Trophoblast cell (in vitro differentiated cells and primary cell): ENCODE data around the gene KATNAL2.
"Not testable (repeated sequence)": the region's sequence is repeated elsewhere in the genome, so short reads cannot be mapped to it uniquely, and the experiment has no call there.

Experiments
- DNase-seq, 2 donors: peaks; one replicate each; pipeline ENCODE4 v3.0.0-alpha.2; 2016
- H2AFZ ChIP-seq: 2 replicates; pipeline ENCODE4 v1.6.1; 2013; ENCODE audit warnings: low read length, moderate library complexity, mild to moderate bottlenecking; ENCODE audit not compliant: insufficient read depth, poor library complexity
- H2AK5ac ChIP-seq: 2 replicates; pipeline ENCODE4 v1.6.1; 2013; ENCODE audit warnings: mild to moderate bottlenecking, low read length
- H2BK120ac ChIP-seq: 2 replicates; pipeline ENCODE4 v1.6.1; 2013; ENCODE audit warnings: low read length, mild to moderate bottlenecking, moderate library complexity; ENCODE audit not compliant: insufficient read depth, poor library complexity
- H2BK12ac ChIP-seq: 2 replicates; pipeline ENCODE4 v1.6.1; 2013; ENCODE audit warnings: mild to moderate bottlenecking, low read length, moderate library complexity
- H2BK5ac ChIP-seq: 2 replicates; pipeline ENCODE4 v1.6.1; 2013; ENCODE audit warnings: low read length, low read depth, moderate library complexity, mild to moderate bottlenecking; ENCODE audit not compliant: poor library complexity
- H3K14ac ChIP-seq: 2 replicates; pipeline ENCODE4 v1.6.1; 2013; ENCODE audit warnings: mild to moderate bottlenecking, low read length
- H3K18ac ChIP-seq: 2 replicates; pipeline ENCODE4 v1.6.1; 2013; ENCODE audit warnings: mild to moderate bottlenecking, low read length
- H3K23ac ChIP-seq: 2 replicates; pipeline ENCODE4 v1.6.1; 2013; ENCODE audit warnings: low read length
- H3K27ac ChIP-seq: 2 replicates; pipeline ENCODE4 v1.5.1; 2013; ENCODE audit warnings: low read depth, mild to moderate bottlenecking, inconsistent platforms, low read length, moderate library complexity
- H3K27me3 ChIP-seq: 2 replicates; pipeline ENCODE4 v1.6.1; 2013; ENCODE audit warnings: inconsistent platforms, mild to moderate bottlenecking, low read length, moderate library complexity; ENCODE audit not compliant: insufficient read depth
- H3K36me3 ChIP-seq, 2 experiments: 1 replicate in 1 of 2; 2 replicates in 1 of 2; pipeline ENCODE4 v1.6.1; 2013; ENCODE audit warnings: low read length in 2 of 2, mild to moderate bottlenecking in 2 of 2, moderate library complexity in 1 of 2; ENCODE audit not compliant: insufficient read depth in 2 of 2, control insufficient read depth in 1 of 2
- H3K4ac ChIP-seq: 2 replicates; pipeline ENCODE4 v1.6.1; 2013; ENCODE audit warnings: low read depth, mild to moderate bottlenecking, low read length, moderate library complexity
- H3K4me1 ChIP-seq, 2 experiments: 1 replicate in 1 of 2; 2 replicates in 1 of 2; pipeline ENCODE4 v1.6.1; 2013; ENCODE audit warnings: low read length in 2 of 2, mild to moderate bottlenecking in 2 of 2, moderate library complexity in 1 of 2; ENCODE audit not compliant: insufficient read depth in 2 of 2, control insufficient read depth in 1 of 2
- H3K4me2 ChIP-seq: 2 replicates; pipeline ENCODE4 v1.6.1; 2013; ENCODE audit warnings: inconsistent platforms, mild to moderate bottlenecking, low read length, moderate library complexity
- H3K4me3 ChIP-seq: 2 replicates; pipeline ENCODE4 v1.5.1; 2013; ENCODE audit warnings: mild to moderate bottlenecking, low read depth, low read length, inconsistent platforms
- H3K79me1 ChIP-seq: one replicate; pipeline ENCODE4 v1.6.1; 2013; ENCODE audit warnings: low read length
- H3K79me2 ChIP-seq: 2 replicates; pipeline ENCODE4 v1.6.1; 2013; ENCODE audit warnings: low read length, mild to moderate bottlenecking; ENCODE audit not compliant: control insufficient read depth, insufficient read depth, poor library complexity
- H3K9ac ChIP-seq: 2 replicates; pipeline ENCODE4 v1.6.1; 2013; ENCODE audit warnings: mild to moderate bottlenecking, low read length
- H3K9me3 ChIP-seq: 2 replicates; pipeline ENCODE4 v1.6.1; 2013; ENCODE audit warnings: low read depth, mild to moderate bottlenecking, control low read depth, inconsistent platforms, low read length; ENCODE audit not compliant: insufficient read depth
- H4K12ac ChIP-seq: 2 replicates; pipeline ENCODE4 v1.6.1; 2013; ENCODE audit warnings: low read depth, mild to moderate bottlenecking, low read length, moderate library complexity
- H4K8ac ChIP-seq: 2 replicates; pipeline ENCODE4 v1.6.1; 2013; ENCODE audit warnings: low read depth, mild to moderate bottlenecking, low read length, moderate library complexity
- H4K91ac ChIP-seq: one replicate; pipeline ENCODE4 v1.6.1; 2013; ENCODE audit warnings: low read depth, mild to moderate bottlenecking, low read length, moderate library complexity
- WGBS: extraction: QIAGEN DNeasy Blood & Tissue Kit; methylation state at CpG from one replicate; pipeline ENCODE4 v1.1.7; 2013; ENCODE audit warnings: missing lambda C conversion rate; ENCODE audit not compliant: insufficient read length, insufficient coverage; ENCODE audit errors: extremely low coverage; 5-methylcytosine and 5-hydroxymethylcytosine counted together

The KATNAL2 gene

GRCh38 chr18:46964579-46965293 is 47.3 kb downstream of the KATNAL2 start:
- not testable (repeated sequence) for H2AFZ ChIP-seq, H3K27ac ChIP-seq, H3K9ac ChIP-seq, H3K4me3 ChIP-seq, DNase-seq, H4K91ac ChIP-seq, H3K9me3 ChIP-seq, H3K4me2 ChIP-seq, H3K27me3 ChIP-seq, H3K14ac ChIP-seq, H3K23ac ChIP-seq, H3K79me2 ChIP-seq, H2AK5ac ChIP-seq, H2BK5ac ChIP-seq, H3K79me1 ChIP-seq, H4K12ac ChIP-seq, H3K4me1 ChIP-seq, H3K4ac ChIP-seq, H4K8ac ChIP-seq, H3K18ac ChIP-seq, H2BK120ac ChIP-seq, H3K36me3 ChIP-seq, H2BK12ac ChIP-seq
- no CpG with 5 or more reads among the region's 31 CpGs for WGBS

- not testable (repeated sequence) for H3K18ac ChIP-seq, H2BK5ac ChIP-seq, H3K79me1 ChIP-seq, H3K27me3 ChIP-seq, H2AK5ac ChIP-seq, H3K4me2 ChIP-seq, H3K27ac ChIP-seq, H3K23ac ChIP-seq, H2BK12ac ChIP-seq, H2AFZ ChIP-seq, H3K14ac ChIP-seq, H3K4me3 ChIP-seq, DNase-seq, H3K9me3 ChIP-seq, H4K12ac ChIP-seq, H3K4me1 ChIP-seq, H3K9ac ChIP-seq, H3K79me2 ChIP-seq, H4K8ac ChIP-seq, H3K4ac ChIP-seq, H2BK120ac ChIP-seq, H3K36me3 ChIP-seq, H4K91ac ChIP-seq
- WGBS = no CpG with 5 or more reads among the region's 10 CpGs
Measured at GRCh38 chr18:46966266-46966665, 48.9 kb downstream of the KATNAL2 start.

GRCh38 chr18:46969551-46969950 is 52.1 kb downstream of the KATNAL2 start:
- not testable (repeated sequence) for H3K23ac ChIP-seq, H3K4me2 ChIP-seq, H3K4me1 ChIP-seq, H2AFZ ChIP-seq, H3K14ac ChIP-seq, H4K12ac ChIP-seq, H3K79me2 ChIP-seq, H2BK5ac ChIP-seq, H3K18ac ChIP-seq, H2BK12ac ChIP-seq, H3K36me3 ChIP-seq, H3K4ac ChIP-seq, H3K9ac ChIP-seq, H4K8ac ChIP-seq, H2AK5ac ChIP-seq, H3K4me3 ChIP-seq, DNase-seq, H3K9me3 ChIP-seq, H2BK120ac ChIP-seq, H4K91ac ChIP-seq, H3K27ac ChIP-seq, H3K27me3 ChIP-seq, H3K79me1 ChIP-seq
- no CpG with 5 or more reads among the region's 32 CpGs for WGBS

- not testable (repeated sequence) for H2BK5ac ChIP-seq, H3K36me3 ChIP-seq, H4K8ac ChIP-seq, H3K4ac ChIP-seq, H2BK120ac ChIP-seq, H3K23ac ChIP-seq, H3K9ac ChIP-seq, H2AK5ac ChIP-seq, H2AFZ ChIP-seq, H3K27ac ChIP-seq, H3K4me1 ChIP-seq, H3K4me3 ChIP-seq, H3K9me3 ChIP-seq, H3K27me3 ChIP-seq, H3K14ac ChIP-seq, H4K91ac ChIP-seq, H4K12ac ChIP-seq, H3K18ac ChIP-seq, H3K4me2 ChIP-seq, H3K79me1 ChIP-seq, H2BK12ac ChIP-seq, DNase-seq, H3K79me2 ChIP-seq
- no CpG with 5 or more reads among the region's 10 CpGs for WGBS
Measured at GRCh38 chr18:47019870-47020269, 102.5 kb downstream of the KATNAL2 start.
